ENCODE measurements around the gene AOC1.

AOC1 gene

DNA sequence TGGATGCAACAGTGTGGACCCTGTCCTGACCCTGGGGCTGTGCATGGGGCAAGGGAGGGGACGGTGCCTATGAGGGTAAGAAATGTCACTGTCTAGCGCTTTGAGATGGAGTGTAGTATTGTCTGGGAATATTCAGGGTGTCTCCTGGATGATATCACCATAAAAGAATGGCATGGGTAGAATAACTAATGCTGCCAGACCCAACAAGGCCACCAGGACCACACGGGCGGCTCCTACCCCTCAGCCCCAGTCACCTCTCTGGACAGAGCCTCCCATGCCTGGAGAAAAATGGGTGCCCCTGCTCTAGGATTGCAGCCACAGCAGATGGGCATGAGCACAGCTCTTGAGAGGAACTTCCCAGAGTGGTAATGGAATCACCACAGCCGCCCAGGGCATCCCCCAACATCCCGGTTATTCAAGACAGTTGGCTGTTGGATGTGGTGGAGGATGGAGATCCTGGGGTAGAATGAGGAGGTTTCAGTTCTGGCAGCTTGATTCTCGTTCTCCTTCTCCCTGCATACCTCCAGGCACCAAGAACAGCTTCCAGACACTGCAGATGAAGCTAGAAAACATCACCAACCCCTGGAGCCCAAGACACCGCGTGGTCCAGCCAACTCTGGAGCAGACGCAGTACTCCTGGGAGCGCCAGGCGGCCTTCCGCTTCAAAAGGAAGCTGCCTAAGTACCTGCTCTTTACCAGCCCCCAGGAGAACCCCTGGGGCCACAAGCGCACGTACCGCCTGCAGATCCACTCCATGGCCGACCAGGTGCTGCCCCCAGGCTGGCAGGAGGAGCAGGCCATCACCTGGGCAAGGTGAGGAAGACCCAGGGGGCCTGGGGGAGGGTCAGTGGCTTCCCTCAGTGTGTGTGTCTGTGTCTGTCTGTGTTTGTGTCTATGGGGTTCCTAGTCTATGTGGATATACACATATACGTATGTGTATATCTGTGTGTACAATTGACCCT, 6.2 kb downstream of the AOC1 start:
- DNase-seq = no peak

GRCh38 chr7:150860291-150860977, 8.1 kb downstream of the AOC1 start:
- DNase-seq = no peak

DNA sequence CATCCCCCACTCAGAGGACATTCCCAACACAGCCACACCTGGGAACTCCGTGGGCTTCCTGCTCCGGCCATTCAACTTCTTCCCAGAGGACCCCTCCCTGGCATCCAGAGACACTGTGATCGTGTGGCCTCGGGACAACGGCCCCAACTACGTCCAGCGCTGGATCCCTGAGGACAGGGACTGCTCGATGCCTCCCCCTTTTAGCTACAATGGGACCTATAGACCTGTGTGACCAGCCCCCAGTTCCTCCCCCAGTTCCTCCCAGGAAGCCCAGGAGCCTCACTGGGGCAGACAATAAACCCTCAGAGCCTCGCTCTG, 8.6 kb downstream of the AOC1 start:
- DNase-seq = no peak

GRCh38 chr7:150862356-150862755, 10.0 kb downstream of the AOC1 start:
- DNase-seq = no peak

DNA sequence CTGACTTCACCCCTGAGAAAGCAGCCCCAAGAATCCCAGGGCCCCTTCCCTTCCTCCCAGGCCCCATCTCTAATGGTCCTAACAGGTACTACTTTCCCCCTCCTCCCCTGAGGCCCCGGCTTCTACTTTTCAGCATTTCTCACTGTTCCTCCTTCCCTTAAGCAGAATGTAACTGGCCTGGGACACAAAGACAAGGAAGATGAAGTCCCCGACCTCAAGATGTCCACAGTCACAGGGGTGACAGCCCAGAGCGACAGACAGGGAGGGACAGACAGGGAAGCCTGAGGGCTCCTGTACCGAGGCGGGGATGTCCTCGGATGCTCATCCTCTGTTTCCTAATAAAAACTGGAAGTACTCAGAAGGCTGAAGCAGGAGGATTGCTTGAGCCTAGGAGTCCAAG, 11.6 kb downstream of the AOC1 start:
- DNase-seq = no peak

- no peak for DNase-seq
Observed at GRCh38 chr7:150866932-150867564, 14.7 kb downstream of the AOC1 start.

DNA sequence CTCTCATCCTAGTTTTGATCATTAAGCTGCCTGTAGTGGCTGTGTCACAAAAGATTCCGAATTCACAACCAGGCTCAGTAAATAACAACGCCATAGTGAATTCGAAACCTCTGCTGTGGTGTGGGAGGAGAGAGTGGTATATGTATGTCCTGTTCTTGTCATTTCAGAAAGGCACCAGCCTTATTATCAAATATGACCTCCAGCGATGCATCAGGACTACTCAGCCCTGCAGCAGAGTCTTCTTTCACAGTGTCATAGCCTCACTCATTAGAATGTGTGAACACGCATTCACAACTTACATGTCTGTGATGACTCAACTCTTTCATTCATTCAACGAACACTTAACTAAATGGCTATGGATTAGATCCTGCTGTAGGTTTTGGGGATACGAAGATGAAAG, 15.3 kb downstream of the AOC1 start:
- DNase-seq = no peak

- no peak for DNase-seq
Observed at GRCh38 chr7:150869467-150869866, 17.1 kb downstream of the AOC1 start.

GRCh38 chr7:150871601-150872000, 19.3 kb downstream of the AOC1 start:
- no peak for DNase-seq

- no peak for DNase-seq
Observed at GRCh38 chr7:150874401-150875198, 22.3 kb downstream of the AOC1 start.

GRCh38 chr7:150875791-150876190, 23.5 kb downstream of the AOC1 start:
- DNase-seq = no peak

DNA sequence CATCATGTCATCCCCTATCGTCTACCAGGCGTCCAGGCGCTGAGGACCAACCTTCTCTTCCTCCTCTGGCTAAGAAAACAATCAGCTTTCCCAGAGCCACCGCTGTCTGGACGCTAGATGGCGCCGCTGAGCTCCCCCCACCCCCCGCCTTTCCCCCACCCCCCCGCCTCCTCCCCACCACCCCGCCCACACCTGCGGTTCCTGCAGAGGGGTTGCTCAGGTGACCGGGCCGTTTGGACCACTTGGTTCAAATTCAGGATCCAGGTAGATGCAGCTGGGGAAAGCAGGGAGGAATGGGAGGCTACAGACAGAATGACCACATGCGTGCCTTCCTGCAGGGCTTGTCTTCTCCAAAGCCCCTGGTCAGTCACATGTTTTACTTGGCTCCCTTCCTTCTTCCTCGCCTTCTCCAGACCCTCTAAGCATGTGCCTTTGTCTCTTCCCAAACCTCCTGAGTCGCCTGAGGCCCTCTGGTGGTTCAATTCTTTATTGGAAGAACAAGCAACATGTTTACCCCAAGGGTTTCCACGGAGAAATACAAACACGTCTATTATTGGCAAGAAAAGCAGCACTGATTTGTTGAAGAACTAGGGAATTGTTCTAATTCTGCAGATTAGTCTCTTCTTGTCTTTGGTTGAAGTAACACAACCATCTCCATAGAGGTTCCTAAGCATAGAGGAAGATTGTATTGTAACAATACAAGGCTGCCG, 24.7 kb downstream of the AOC1 start:
- DNase-seq = peak; percentile 49

DNA sequence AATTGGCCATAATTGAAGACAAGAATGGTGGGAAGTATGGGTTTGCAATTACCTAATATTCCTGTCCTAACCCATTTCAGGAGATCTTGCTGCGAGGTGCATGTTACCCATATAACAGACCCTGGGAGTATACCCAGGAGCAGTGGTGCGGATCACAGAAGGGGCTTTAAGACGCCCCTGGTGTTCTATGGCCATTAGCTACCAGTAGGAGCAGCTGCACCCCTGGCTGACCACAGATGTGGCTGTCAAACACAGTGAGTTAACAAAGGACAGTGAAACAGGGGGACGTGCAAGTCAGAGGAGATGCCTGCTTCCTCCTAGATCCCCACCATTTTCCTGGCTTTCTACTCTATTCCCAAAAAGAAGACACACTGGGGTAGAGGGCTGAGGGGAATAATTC, 25.2 kb downstream of the AOC1 start:
- DNase-seq = no peak

DNA sequence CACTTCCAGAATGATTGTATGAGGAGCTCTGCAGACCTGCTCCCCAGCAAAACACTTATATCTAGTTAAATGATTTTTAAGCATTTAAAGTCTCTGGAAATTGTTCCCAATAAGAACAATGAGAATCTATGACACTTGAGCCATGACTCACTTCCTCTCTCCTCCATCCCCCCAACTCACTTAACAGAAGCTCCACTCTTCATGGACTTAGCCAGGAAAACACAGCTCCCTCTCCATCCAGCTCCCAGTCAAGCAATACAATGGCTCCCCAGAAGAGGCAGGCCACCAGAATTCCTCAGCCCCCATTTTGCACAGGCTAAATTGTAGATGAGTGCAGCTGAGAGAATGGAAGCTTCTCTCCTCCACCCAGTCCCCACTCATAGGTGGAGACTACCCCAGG, 27.0 kb downstream of the AOC1 start:
- no peak for DNase-seq

DNA sequence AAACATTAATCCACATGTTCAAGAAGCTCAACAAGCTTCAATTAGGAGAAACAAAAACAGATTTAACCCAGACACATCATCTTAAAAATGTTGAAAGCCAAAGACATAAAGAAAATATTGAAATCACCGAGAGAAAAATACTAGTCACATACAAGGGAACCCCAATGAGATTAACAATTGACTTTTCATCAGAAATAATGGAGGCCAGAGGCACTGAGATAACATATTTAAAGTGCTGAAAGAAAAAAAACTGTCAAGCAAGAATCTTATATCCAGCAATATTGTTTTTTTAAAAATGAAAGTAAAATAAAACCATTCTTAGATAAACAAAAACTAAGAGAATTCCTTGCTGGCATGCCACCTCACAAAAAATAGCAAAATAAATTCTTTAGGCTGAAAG, 28.9 kb downstream of the AOC1 start:
- DNase-seq = no peak

DNA sequence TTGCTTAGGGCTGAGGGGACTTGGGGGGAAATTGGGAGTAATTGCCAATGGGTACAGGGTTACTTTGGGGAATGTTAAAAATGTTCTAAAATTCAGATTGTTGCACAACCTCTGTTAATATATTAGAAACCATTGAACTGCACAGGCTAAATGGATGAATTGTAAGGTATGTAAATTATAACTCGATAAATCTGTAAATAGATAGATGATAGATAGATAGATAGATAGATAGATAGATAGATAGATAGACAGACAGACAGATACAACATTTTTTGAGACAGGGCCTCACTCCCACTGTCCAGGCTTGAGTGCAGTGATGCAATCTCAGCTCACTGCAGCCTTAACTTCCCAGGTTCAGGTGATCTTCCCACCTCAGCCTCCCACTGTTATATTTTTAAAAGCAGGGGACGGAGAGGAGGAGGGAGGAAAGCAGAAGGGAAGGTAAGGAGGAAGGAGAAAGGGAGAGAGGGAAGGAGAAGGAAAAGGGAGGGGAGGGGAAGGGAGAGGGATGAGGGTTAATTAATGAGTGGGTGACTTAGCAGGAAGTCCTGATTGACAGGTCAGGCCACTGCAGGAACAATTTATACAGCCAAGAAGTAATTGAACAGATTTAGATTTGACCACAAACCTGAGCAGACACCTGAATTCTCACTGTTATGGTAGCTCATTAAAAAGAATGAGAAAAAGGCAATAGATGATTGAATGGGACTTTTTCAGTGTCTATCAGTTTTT, 38.7 kb downstream of the AOC1 start:
- DNase-seq = no peak

DNA sequence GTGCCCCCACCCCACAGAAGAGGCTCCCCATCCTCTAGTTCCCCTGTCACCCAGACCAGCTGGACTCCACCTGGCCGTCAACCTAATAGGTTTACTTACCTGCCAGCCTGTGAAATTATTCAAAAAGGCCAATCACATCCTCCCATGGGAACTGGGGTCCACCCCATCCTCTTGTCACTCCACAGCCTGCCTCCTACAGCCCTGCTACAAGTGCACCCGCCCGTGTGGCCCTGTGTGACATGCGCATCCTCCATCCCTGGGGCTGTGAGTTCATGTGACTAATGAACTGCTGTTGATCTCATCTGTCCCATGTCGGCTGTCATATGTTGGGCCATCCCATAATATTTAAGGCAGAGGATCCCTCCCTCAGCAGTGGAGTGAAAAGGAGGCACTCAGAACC, 39.4 kb downstream of the AOC1 start:
- no peak for DNase-seq

DNA sequence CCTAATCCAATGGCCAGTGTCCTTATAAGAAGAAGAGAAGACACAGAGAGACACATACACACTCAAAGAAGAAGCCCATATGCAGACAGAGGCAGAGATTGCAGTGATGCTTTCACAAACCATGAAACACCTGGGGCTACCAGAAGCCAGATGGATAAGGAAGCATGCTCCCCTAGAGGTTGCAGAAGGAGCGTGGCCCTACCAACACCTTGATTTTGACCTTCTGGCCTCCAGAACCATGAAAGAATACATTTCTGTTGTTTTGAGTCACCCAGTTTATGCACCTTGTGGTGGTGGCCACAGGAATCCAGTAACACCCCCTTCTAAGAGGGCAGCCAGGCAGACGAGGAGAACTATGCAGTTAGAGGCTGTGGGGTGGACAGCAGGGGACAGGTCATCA, 43.5 kb downstream of the AOC1 start:
- DNase-seq = no peak

GRCh38 chr7:150896562-150897209, 44.4 kb downstream of the AOC1 start:
- no peak for DNase-seq

DNA sequence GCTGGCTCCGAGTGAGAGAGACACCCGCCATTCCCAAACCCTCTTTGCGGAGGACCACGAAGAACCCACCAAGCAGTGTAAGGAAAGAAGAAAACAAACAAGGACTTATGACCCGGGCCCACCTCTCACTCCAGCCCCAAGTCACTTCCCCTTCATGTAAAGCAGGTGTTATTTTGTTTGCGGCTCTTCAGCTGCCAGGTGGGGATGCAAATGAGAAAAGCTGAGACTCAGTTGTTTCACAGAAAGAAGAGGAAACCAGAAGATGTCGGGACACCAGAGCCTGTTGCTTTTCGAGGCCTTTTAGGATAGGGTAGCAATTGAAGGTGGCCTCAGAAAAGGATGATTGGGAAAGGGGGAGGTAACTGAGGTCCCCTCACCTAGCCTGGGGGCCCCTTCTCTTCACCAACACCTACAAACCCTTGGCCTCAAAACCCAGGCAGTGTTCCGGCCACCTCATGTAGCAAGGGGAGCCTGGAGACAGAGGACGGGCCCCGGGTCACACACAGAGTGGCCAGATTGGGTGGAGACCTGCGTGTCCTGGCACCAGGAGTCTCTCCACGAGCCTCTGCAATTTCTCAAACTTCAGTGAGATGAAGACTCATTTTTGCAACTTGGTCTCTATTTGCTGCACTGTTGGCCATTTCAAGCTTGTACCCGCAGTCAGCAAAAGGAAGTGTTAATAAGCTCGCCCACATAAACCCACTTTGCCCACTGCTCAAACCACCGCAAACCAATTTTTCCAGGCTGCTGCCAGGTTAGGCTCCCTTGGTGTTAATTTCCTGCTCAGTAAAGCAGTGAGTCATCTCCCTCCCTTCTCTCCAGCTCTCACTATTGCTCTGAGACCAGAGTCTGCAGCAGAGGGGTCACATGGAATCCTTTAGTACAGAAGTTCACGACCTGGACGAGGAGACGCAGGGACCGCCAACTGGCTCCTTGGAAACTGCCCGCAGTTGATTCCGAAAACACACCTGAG, 45.5 kb downstream of the AOC1 start:
- DNase-seq = no peak
